K562 (cell line): ENCODE measurements around the gene TIAL1.
"Not testable (repeated sequence)": the region's sequence is repeated elsewhere in the genome, so short reads cannot be mapped to it uniquely, and the experiment has no call there.

ENCODE experiments used
- BHLHE40 ChIP-seq: IDR thresholded peaks from 2 replicates; pipeline ENCODE4 v1.6.1; 2011; ENCODE audit warnings: low read length, improper control_type of control experiment
- CHCHD3 ChIP-seq: fragments of 250-450 bp; sonication (Bioruptor Pico); IDR thresholded peaks from 2 replicates; pipeline ENCODE4 v2.1.2; 2022; ENCODE audit warnings: mild to moderate bottlenecking
- ELK3 ChIP-seq: fragments of 450-650 bp; formaldehyde crosslinking; IDR thresholded peaks from 2 replicates; pipeline ENCODE4 v1.4.0; 2020; ENCODE audit warnings: mild to moderate bottlenecking
- HINFP ChIP-seq: fragments of 450-650 bp; conservative IDR thresholded peaks from 2 replicates; pipeline ENCODE4 v1.6.1; 2016; ENCODE audit warnings: missing genetic modification characterization, low read depth, mild to moderate bottlenecking, control low read depth, missing compliant biosample characterization
- JUN ChIP-seq, 2 experiments: sonication (generic) in 1 of 2; formaldehyde crosslinking in 1 of 2; IDR thresholded peaks; 2 replicates each; pipeline versions ENCODE4 v1.6.1 to v1.8.0; 2012 to 2022; ENCODE audit warnings: borderline replicate concordance in 2 of 2, mild to moderate bottlenecking in 2 of 2, improper control_type of control experiment in 1 of 2, low read depth in 1 of 2, low read length in 1 of 2, missing genetic modification reagents in 1 of 2
- KHSRP ChIP-seq: fragments of 450-650 bp; IDR thresholded peaks from 2 replicates; pipeline ENCODE4 v1.6.1; 2017
- MXI1 ChIP-seq: IDR thresholded peaks from 2 replicates; pipeline ENCODE4 v1.6.1; 2011; ENCODE audit warnings: low read depth, mild to moderate bottlenecking, improper control_type of control experiment, low read length
- NCOA4 ChIP-seq: fragments of 450-650 bp; IDR thresholded peaks from 2 replicates; pipeline ENCODE4 v1.6.1; 2018; ENCODE audit warnings: mild to moderate bottlenecking; ENCODE audit not compliant: partially characterized antibody
- POLR2AphosphoS5 ChIP-seq: IDR thresholded peaks from 2 replicates; pipeline ENCODE4 v1.6.1; 2011; ENCODE audit warnings: mild to moderate bottlenecking, low read depth, low read length, moderate library complexity; ENCODE audit not compliant: control insufficient read depth, insufficient read depth
- POLR2G ChIP-seq: fragments of 200-400 bp; formaldehyde crosslinking; IDR thresholded peaks from 2 replicates; pipeline ENCODE4 v1.6.1; 2017; ENCODE audit warnings: low read depth, mild to moderate bottlenecking, antibody characterized with exemption, low read length, moderate library complexity
- RAD21 ChIP-seq, 2 experiments: fragments of 250-450 bp in 1 of 2; fragments of 450-650 bp in 1 of 2; sonication (Bioruptor Pico) in 1 of 2; formaldehyde crosslinking in 1 of 2; IDR thresholded peaks in 1 of 2; conservative IDR thresholded peaks in 1 of 2; 2 replicates each; pipeline versions ENCODE4 v1.4.0 to v1.8.0; 2020 to 2022; ENCODE audit warnings: mild to moderate bottlenecking in 2 of 2, moderate library complexity in 1 of 2
- ZHX1 ChIP-seq: fragments of 150-350 bp; conservative IDR thresholded peaks from 2 replicates; pipeline ENCODE4 v1.6.1; 2014; ENCODE audit warnings: low read length
- ZNF316 ChIP-seq: fragments of 450-650 bp; IDR thresholded peaks from 2 replicates; pipeline ENCODE4 v1.6.1; 2016

- TF ChIP-seq MXI1; RAD21 (CRISPR knock-in tag; conservative IDR thresholded peaks at IDR 0.05 in 1 of 2, IDR thresholded peaks at IDR 0.05 in 1 of 2); POLR2AphosphoS5; BHLHE40; HINFP; POLR2G; JUN (IDR thresholded peaks at IDR 0.05; ENCODE audit: borderline replicate concordance, low read depth, low read length); JUN (CRISPR knock-in tag; IDR thresholded peaks at IDR 0.05; ENCODE audit: borderline replicate concordance); KHSRP; ZHX1; CHCHD3; NCOA4; ZNF316; ELK3 (CRISPR knock-in tag): not testable (repeated sequence)
Observed at GRCh38 chr10:119532791-119533190, 64.0 kb downstream of the TIAL1 start.
